ENCODE measurements around the gene CPPED1. TPM values are rescaled to one million over a fixed set of nuclear protein-coding genes. Genes with fewer than 3 reads are reported as not detected.

CPPED1 gene
- total and polyA plus RNA-seq, 2 experiments from 2014 or later, result 6.2 to 7.3 TPM

DNA sequence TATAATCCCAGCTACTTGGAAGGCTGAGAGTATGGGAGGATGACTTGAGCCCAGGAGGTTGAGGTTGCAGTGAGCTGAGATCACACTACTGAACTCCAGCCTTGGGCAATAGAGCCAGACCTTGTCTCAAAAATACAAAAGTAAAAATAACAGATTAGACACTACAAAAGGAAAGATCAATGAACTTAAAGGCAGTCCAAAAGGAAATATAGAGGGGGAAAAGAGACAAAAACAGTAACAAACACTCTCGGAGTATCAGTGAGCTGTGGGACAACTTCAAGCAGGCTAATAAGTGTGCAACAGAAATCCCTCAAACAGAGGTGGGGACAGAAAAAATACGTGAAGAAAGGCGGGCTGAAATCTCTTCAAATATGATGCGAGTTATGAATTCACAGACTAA, 58.8 kb downstream of the CPPED1 start:
- Histone ChIP-seq H3K27ac (ENCODE audit: low read depth) (no peak overlapping the region), H3F3A (replicated peaks; ENCODE audit: low read depth) (no peaks in the 10 kb centered on the region), H3K9me2 (ENCODE audit: insufficient read depth) (no peaks in the 10 kb centered on the region), H3K27me3 (ENCODE audit: insufficient read depth) (no peaks in the 10 kb centered on the region), H3K4me2 (no peak overlapping the region), H3K4me3 (no peak overlapping the region), H3K79me2 (replicated peaks; ENCODE audit: insufficient read depth) (no peaks in the 10 kb centered on the region), H3K36me3 (ENCODE audit: insufficient read depth) (0 out of 2 replicates have a peak, but pooled peaks cover 4% of the 10 kb centered on the region), H2AFZ (no peak overlapping the region), H3K4me1 (ENCODE audit: insufficient read depth) (no peaks in the 10 kb centered on the region), H4K20me1 (replicated peaks; ENCODE audit: insufficient read depth) (no peaks in the 10 kb centered on the region)
- Mint-ChIP-seq H3K36me3 (ENCODE audit: low read depth) (peaks cover 18% of the 10 kb centered on the region; the same call in 2 of the 3 replicates), H3K4me1 (peaks cover 6% of the 10 kb centered on the region; the same call in 2 of the 3 replicates), H3K9me3 (peaks cover 23% of the 10 kb centered on the region), H3K27ac (no peak overlapping the region), H3K4me3 (no peak overlapping the region), H3K27me3 (ENCODE audit: insufficient read depth, low read depth, poor library complexity) (peaks cover 2% of the 10 kb centered on the region)
- ATAC-seq (no peak), DNase-seq (ENCODE audit: low spot score) (no peak)
- TF ChIP-seq ZNF114 (CRISPR knock-in tag; IDR thresholded peaks at IDR 0.05) (no peak), POLR2AphosphoS5 (IDR thresholded peaks at IDR 0.05; ENCODE audit: low read depth) (no peak), STAT1 (IDR thresholded peaks at IDR 0.05; ENCODE audit: unreplicated experiment) (no peak), EZH2phosphoT487 (IDR thresholded peaks at IDR 0.05; ENCODE audit: unreplicated experiment) (no peak), NANOG (IDR thresholded peaks at IDR 0.05; ENCODE audit: borderline replicate concordance) (no peak), JUNB (IDR thresholded peaks at IDR 0.05; ENCODE audit: unreplicated experiment) (no peak)
- TF ChIP-seq, protein P1, sequence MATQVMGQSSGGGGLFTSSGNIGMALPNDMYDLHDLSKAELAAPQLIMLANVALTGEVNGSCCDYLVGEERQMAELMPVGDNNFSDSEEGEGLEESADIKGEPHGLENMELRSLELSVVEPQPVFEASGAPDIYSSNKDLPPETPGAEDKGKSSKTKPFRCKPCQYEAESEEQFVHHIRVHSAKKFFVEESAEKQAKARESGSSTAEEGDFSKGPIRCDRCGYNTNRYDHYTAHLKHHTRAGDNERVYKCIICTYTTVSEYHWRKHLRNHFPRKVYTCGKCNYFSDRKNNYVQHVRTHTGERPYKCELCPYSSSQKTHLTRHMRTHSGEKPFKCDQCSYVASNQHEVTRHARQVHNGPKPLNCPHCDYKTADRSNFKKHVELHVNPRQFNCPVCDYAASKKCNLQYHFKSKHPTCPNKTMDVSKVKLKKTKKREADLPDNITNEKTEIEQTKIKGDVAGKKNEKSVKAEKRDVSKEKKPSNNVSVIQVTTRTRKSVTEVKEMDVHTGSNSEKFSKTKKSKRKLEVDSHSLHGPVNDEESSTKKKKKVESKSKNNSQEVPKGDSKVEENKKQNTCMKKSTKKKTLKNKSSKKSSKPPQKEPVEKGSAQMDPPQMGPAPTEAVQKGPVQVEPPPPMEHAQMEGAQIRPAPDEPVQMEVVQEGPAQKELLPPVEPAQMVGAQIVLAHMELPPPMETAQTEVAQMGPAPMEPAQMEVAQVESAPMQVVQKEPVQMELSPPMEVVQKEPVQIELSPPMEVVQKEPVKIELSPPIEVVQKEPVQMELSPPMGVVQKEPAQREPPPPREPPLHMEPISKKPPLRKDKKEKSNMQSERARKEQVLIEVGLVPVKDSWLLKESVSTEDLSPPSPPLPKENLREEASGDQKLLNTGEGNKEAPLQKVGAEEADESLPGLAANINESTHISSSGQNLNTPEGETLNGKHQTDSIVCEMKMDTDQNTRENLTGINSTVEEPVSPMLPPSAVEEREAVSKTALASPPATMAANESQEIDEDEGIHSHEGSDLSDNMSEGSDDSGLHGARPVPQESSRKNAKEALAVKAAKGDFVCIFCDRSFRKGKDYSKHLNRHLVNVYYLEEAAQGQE (IDR thresholded peaks at IDR 0.05; ENCODE audit: unreplicated experiment), result no peak
- TF ChIP-seq, protein P2, sequence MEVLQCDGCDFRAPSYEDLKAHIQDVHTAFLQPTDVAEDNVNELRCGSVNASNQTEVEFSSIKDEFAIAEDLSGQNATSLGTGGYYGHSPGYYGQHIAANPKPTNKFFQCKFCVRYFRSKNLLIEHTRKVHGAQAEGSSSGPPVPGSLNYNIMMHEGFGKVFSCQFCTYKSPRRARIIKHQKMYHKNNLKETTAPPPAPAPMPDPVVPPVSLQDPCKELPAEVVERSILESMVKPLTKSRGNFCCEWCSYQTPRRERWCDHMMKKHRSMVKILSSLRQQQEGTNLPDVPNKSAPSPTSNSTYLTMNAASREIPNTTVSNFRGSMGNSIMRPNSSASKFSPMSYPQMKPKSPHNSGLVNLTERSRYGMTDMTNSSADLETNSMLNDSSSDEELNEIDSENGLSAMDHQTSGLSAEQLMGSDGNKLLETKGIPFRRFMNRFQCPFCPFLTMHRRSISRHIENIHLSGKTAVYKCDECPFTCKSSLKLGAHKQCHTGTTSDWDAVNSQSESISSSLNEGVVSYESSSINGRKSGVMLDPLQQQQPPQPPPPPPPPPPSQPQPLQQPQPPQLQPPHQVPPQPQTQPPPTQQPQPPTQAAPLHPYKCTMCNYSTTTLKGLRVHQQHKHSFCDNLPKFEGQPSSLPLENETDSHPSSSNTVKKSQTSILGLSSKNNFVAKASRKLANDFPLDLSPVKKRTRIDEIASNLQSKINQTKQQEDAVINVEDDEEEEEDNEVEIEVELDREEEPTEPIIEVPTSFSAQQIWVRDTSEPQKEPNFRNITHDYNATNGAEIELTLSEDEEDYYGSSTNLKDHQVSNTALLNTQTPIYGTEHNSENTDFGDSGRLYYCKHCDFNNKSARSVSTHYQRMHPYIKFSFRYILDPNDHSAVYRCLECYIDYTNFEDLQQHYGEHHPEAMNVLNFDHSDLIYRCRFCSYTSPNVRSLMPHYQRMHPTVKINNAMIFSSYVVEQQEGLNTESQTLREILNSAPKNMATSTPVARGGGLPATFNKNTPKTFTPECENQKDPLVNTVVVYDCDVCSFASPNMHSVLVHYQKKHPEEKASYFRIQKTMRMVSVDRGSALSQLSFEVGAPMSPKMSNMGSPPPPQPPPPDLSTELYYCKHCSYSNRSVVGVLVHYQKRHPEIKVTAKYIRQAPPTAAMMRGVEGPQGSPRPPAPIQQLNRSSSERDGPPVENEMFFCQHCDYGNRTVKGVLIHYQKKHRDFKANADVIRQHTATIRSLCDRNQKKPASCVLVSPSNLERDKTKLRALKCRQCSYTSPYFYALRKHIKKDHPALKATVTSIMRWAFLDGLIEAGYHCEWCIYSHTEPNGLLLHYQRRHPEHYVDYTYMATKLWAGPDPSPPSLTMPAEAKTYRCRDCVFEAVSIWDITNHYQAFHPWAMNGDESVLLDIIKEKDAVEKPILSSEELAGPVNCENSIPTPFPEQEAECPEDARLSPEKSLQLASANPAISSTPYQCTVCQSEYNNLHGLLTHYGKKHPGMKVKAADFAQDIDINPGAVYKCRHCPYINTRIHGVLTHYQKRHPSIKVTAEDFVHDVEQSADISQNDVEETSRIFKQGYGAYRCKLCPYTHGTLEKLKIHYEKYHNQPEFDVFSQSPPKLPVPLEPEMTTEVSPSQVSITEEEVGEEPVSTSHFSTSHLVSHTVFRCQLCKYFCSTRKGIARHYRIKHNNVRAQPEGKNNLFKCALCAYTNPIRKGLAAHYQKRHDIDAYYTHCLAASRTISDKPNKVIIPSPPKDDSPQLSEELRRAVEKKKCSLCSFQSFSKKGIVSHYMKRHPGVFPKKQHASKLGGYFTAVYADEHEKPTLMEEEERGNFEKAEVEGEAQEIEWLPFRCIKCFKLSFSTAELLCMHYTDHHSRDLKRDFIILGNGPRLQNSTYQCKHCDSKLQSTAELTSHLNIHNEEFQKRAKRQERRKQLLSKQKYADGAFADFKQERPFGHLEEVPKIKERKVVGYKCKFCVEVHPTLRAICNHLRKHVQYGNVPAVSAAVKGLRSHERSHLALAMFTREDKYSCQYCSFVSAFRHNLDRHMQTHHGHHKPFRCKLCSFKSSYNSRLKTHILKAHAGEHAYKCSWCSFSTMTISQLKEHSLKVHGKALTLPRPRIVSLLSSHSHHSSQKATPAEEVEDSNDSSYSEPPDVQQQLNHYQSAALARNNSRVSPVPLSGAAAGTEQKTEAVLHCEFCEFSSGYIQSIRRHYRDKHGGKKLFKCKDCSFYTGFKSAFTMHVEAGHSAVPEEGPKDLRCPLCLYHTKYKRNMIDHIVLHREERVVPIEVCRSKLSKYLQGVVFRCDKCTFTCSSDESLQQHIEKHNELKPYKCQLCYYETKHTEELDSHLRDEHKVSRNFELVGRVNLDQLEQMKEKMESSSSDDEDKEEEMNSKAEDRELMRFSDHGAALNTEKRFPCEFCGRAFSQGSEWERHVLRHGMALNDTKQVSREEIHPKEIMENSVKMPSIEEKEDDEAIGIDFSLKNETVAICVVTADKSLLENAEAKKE (CRISPR knock-in tag; IDR thresholded peaks at IDR 0.05), result no peak

Measured in GM23338 (cell line).